Measurements from ENCODE around the gene SH3BP4.

SH3BP4 gene

GRCh38 chr2:234958311-234958710 is 6.5 kb downstream of the SH3BP4 start:
- TF ChIP-seq, protein P1, sequence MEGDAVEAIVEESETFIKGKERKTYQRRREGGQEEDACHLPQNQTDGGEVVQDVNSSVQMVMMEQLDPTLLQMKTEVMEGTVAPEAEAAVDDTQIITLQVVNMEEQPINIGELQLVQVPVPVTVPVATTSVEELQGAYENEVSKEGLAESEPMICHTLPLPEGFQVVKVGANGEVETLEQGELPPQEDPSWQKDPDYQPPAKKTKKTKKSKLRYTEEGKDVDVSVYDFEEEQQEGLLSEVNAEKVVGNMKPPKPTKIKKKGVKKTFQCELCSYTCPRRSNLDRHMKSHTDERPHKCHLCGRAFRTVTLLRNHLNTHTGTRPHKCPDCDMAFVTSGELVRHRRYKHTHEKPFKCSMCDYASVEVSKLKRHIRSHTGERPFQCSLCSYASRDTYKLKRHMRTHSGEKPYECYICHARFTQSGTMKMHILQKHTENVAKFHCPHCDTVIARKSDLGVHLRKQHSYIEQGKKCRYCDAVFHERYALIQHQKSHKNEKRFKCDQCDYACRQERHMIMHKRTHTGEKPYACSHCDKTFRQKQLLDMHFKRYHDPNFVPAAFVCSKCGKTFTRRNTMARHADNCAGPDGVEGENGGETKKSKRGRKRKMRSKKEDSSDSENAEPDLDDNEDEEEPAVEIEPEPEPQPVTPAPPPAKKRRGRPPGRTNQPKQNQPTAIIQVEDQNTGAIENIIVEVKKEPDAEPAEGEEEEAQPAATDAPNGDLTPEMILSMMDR (conservative IDR thresholded peaks at IDR 0.05; ENCODE audit: low read depth, low read length): no peak
- no peak for DNase-seq (ENCODE audit: low read depth)

DNA sequence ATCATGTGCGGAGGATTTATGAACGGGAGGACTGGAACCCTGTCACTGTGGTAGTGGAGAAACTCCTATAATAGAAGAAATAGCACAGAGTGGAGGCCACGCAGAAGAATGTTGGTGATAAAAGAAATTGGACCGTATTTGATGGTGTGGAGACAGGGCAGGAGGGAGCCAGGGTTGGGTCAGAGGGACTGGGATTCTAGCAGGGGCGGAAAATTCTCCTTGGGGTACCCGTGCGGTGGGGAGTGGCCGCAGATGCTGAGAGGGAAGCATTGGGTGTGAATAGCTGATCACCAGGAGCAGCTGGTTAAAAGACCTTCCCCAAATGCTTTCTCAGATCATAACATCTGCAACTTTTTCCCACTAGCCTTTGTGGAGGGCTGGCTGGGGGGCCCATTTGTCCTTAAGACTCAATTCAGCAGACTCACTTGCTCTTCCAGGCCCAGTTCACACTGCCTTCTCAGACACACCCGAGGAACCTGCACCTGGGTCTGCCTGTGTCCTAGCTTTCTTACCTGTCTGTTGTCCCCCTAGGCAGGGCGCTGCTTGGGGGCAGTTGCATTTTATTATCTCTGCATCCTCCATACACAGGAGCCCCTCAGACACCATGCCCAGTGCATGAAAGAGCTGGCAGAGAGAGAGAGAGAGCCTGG is 7.1 kb downstream of the SH3BP4 start:
- H3K4me3 ChIP-seq (ENCODE audit: low read depth, low read length): no peak overlapping the region
- TF ChIP-seq, protein P1 (conservative IDR thresholded peaks at IDR 0.05; ENCODE audit: low read depth, low read length): no peak
- DNase-seq (ENCODE audit: low read depth): no peak

More at GRCh38 chr2:234958311-234958710, 6.5 kb downstream of the SH3BP4 start:
- H3K4me3 ChIP-seq (ENCODE audit: low read depth, low read length): no peak overlapping the region

DNA sequence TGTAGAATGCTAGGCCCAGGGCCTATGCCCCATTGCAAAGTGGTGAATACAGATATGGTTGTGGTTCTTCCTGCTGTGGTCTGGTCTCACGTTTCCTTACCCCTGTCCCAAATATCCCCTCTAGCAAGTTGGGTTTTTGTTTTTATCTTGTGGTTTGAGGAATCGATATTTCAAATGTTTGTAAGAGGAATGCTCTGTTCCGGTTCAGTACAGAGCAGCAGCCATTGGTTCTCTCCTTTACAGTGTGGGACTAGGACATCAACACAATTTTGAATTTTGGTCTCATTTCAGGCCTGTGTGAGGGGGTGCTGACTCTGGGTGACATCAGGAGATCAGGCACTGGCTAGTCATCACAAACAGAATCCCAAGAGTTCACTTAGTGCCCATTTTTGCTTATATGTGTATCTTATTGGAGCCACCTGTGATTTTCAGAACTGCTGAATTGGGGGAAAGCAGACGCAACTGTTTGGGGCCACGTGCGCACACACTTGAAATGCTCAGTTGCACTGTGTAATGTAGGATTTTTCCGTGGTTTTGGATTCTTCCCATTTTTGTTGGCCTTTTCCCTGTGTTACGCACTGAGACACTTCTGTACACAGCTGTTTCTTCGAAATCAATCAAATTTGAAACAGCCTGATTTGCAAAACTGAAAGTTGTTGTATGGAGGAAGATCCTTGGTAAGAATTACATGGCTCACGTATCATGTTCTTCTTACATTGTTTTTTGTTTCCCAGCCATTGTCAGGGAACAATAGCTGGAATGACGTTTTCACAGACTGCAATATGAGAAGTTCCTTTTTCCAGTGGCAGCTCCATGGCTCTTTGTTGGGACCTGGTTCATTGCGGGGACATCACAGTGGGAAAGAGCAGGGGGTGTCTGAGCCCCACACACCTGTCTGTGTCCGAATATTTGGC is 8.6 kb downstream of the SH3BP4 start:
- DNase-seq (ENCODE audit: low read depth): no peak
- TF ChIP-seq, protein P1 (conservative IDR thresholded peaks at IDR 0.05; ENCODE audit: low read depth, low read length): no peak
- no peak overlapping the region for H3K4me3 ChIP-seq (ENCODE audit: low read depth, low read length)

DNA sequence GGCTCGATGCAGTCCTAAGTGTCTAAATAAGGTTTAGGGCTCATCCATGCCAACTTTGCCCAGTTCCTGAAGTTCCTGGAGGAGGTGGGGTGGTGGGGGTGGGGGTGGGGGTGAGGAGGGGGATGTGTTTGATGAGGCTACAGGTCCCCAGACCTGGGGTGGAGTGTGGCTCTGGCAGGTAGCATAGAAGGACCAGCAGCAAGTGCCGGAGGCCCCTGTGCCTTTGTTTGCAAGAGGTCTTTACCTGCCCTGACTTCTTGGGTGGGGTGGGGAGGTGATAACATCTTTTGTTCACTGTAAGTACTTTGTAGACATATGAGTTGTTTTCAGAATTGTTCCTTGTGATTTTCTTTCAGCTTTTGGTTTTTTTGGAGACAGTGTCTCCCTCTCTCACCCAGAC is 10.0 kb downstream of the SH3BP4 start:
- DNase-seq (ENCODE audit: low read depth): no peak
- TF ChIP-seq, protein P1 (conservative IDR thresholded peaks at IDR 0.05; ENCODE audit: low read depth, low read length): no peak

GRCh38 chr2:234963773-234964615 is 12.2 kb downstream of the SH3BP4 start:
- no peak overlapping the region for H3K4me3 ChIP-seq (ENCODE audit: low read depth, low read length)
- TF ChIP-seq, protein P1 (conservative IDR thresholded peaks at IDR 0.05; ENCODE audit: low read depth, low read length): no peak
- no peak for DNase-seq (ENCODE audit: low read depth)

More for the DNA sequence above, 10.0 kb downstream of the SH3BP4 start:
- H3K4me3 ChIP-seq (ENCODE audit: low read depth, low read length): no peak overlapping the region

GRCh38 chr2:234964631-234965461 is 13.0 kb downstream of the SH3BP4 start:
- TF ChIP-seq, protein P1 (conservative IDR thresholded peaks at IDR 0.05; ENCODE audit: low read depth, low read length): no peak
- no peak for DNase-seq (ENCODE audit: low read depth)

More at GRCh38 chr2:234964631-234965461, 13.0 kb downstream of the SH3BP4 start:
- no peak overlapping the region for H3K4me3 ChIP-seq (ENCODE audit: low read depth, low read length)

All from choroid plexus epithelial cell (primary cell).